ENCODE measurements around the gene PHF10. TPM values are rescaled to one million over a fixed set of nuclear protein-coding genes. Genes with fewer than 3 reads are reported as not detected.

Gene PHF10
- total and polyA plus RNA-seq, 2 experiments from 2014 or later = 5.9 to 10.7 TPM

DNA sequence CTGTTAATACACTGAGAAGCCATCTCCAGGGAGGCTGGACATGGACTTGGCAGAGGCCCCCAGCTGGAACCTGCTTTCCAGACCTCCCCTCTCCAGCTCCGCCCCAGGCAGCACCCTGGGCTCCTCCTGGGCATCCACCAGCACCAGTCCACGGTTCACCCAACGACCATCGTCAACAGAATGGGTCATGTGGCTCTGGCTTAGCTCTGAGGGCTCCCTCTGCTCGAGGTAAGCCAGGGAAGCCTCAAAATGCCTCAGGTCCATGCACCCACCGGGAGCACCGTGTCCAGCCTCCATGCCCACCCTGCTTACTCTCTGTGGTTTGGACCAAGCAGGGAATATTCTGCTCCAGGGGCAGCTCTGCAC is 62.9 kb downstream of the PHF10 start:
- DNase-seq = no peak
- Histone ChIP-seq H3K4me3 (no peak overlapping the region), H3K9me3 (ENCODE audit: low read depth) (no peaks in the 10 kb centered on the region), H3K4me1 (ENCODE audit: insufficient read depth) (no peaks in the 10 kb centered on the region), H3K79me2 (ENCODE audit: insufficient read depth) (no peaks in the 10 kb centered on the region), H4K20me1 (ENCODE audit: insufficient read depth) (no peaks in the 10 kb centered on the region), H2AFZ (no peak overlapping the region), H3K9me2 (ENCODE audit: insufficient read depth) (no peaks in the 10 kb centered on the region), H3K9ac (no peak overlapping the region), H3K27me3 (replicated peaks; ENCODE audit: insufficient read depth) (no peaks in the 10 kb centered on the region), H3F3A (ENCODE audit: insufficient read depth) (no peaks in the 10 kb centered on the region), H3K4me2 (ENCODE audit: unreplicated experiment) (no peak overlapping the region), H3K27ac (no peak overlapping the region), H3K36me3 (ENCODE audit: low read depth) (no peaks in the 10 kb centered on the region; the same call in 1 of the 2 replicates)
- no peak for TF ChIP-seq EZH2phosphoT487 (IDR thresholded peaks at IDR 0.05; ENCODE audit: insufficient read depth, low read depth)
- no peak for TF ChIP-seq EZH2 (IDR thresholded peaks at IDR 0.05; ENCODE audit: insufficient read depth, poor library complexity, severe bottlenecking)
- in situ Hi-C loops (cut with MboI) = no loop called here
- WGBS, 2 experiments (ENCODE audit: low coverage in 1 of 2, low lambda C conversion rate in 2 of 2, missing lambda C conversion rate in 2 of 2) = 96 to 100% methylated on average over 7 of the region's 7 CpGs

DNA sequence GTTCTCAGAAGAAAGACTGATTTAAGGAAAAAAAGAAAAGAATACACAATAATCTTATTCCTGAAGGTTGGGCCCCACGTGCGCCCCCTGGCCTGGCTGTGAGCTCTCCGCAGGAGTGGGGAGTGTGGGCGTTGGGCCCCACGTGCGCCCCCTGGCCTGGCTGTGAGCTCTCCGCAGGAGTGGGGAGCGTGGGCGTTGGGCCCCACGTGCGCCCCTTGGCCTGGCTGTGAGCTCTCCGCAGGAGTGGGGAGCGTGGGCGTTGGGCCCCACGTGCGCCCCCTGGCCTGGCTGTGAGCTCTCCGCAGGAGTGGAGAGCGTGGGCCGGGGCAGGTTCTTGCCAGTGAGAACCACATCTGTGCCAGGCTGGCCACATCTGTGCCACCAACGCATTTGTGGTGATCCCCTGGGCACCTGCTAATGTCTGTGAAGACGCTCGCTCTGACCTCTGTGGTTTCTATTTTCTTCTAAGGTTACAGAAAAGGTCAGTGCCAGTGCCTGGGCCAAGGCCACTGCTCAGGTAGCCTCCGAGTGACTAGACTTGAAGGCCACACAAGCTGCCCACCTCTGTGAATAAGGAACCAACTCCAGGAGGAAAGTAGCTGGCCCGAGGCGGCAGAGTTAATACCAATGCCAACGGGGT is 63.4 kb downstream of the PHF10 start:
- Histone ChIP-seq H3K79me2 (ENCODE audit: insufficient read depth) (no peaks in the 10 kb centered on the region), H3K27ac (no peak overlapping the region), H3K27me3 (replicated peaks; ENCODE audit: insufficient read depth) (no peaks in the 10 kb centered on the region), H3K4me3 (no peak overlapping the region), H3K9me2 (ENCODE audit: insufficient read depth) (no peaks in the 10 kb centered on the region), H3K4me1 (ENCODE audit: insufficient read depth) (no peaks in the 10 kb centered on the region), H3F3A (ENCODE audit: insufficient read depth) (no peaks in the 10 kb centered on the region), H3K9me3 (ENCODE audit: low read depth) (no peaks in the 10 kb centered on the region), H3K9ac (no peak overlapping the region), H3K36me3 (ENCODE audit: low read depth) (no peaks in the 10 kb centered on the region), H2AFZ (no peak overlapping the region), H3K4me2 (ENCODE audit: unreplicated experiment) (no peak overlapping the region), H4K20me1 (ENCODE audit: insufficient read depth) (no peaks in the 10 kb centered on the region)
- no peak for TF ChIP-seq EZH2phosphoT487 (IDR thresholded peaks at IDR 0.05; ENCODE audit: insufficient read depth, low read depth)
- no peak for TF ChIP-seq EZH2 (IDR thresholded peaks at IDR 0.05; ENCODE audit: insufficient read depth, poor library complexity, severe bottlenecking)
- in situ Hi-C loops (cut with MboI) = no loop called here
- DNase-seq = no peak
- WGBS, 2 experiments (ENCODE audit: low coverage in 1 of 2, low lambda C conversion rate in 2 of 2, missing lambda C conversion rate in 2 of 2) = 92 to 99% methylated on average over 13 to 26 of the region's 26 CpGs

- no peak overlapping the region for H2AFZ ChIP-seq
- no peak for DNase-seq
- no peak overlapping the region for H3K9ac ChIP-seq
- no peak overlapping the region for H3K4me2 ChIP-seq (ENCODE audit: unreplicated experiment)
- H3K9me3 ChIP-seq (ENCODE audit: low read depth) = no peaks in the 10 kb centered on the region
- in situ Hi-C loops (cut with MboI) = no loop called here
- WGBS, 2 experiments (ENCODE audit: low coverage in 1 of 2, low lambda C conversion rate in 2 of 2, missing lambda C conversion rate in 2 of 2) = 95 to 96% methylated on average over 24 of the region's 26 CpGs
- no peaks in the 10 kb centered on the region for H3K27me3 ChIP-seq (replicated peaks; ENCODE audit: insufficient read depth)
- TF ChIP-seq EZH2phosphoT487 (IDR thresholded peaks at IDR 0.05; ENCODE audit: insufficient read depth, low read depth) (no peak), EZH2 (IDR thresholded peaks at IDR 0.05; ENCODE audit: insufficient read depth, poor library complexity, severe bottlenecking) (no peak)
- H3K4me3 ChIP-seq = no peak overlapping the region
- H4K20me1 ChIP-seq (ENCODE audit: insufficient read depth) = no peaks in the 10 kb centered on the region
- H3K4me1 ChIP-seq (ENCODE audit: insufficient read depth) = no peaks in the 10 kb centered on the region
- no peaks in the 10 kb centered on the region for H3K79me2 ChIP-seq (ENCODE audit: insufficient read depth)
- no peak overlapping the region for H3K27ac ChIP-seq
- no peaks in the 10 kb centered on the region for H3F3A ChIP-seq (ENCODE audit: insufficient read depth)
- no peaks in the 10 kb centered on the region for H3K9me2 ChIP-seq (ENCODE audit: insufficient read depth)
- H3K36me3 ChIP-seq (ENCODE audit: low read depth) = no peaks in the 10 kb centered on the region
These were observed 64.3 kb downstream of the PHF10 start for GRCh38 chr6:169659820-169660610.

DNA sequence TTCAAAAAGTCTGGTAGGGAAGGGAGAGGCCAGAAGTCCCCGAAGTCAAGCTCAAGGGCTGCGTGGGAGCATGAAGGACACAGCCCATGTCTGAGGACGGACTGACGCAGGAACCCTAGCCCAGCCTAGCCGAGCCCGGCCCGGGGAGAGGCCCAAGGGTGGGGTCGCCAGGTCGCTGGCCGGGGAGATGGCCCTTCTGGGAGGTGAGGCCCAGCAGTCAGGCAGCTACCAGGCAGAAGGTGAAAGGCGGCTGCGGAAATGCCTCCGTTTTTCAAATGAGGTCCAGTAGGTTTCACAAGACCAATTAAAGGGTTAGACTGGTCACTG is 67.1 kb downstream of the PHF10 start:
- H3K9me3 ChIP-seq (ENCODE audit: low read depth) = no peaks in the 10 kb centered on the region
- WGBS, 2 experiments (ENCODE audit: low coverage in 1 of 2, low lambda C conversion rate in 2 of 2, missing lambda C conversion rate in 2 of 2) = 91 to 93% methylated on average over 13 of the region's 13 CpGs
- no peak for TF ChIP-seq EZH2phosphoT487 (IDR thresholded peaks at IDR 0.05; ENCODE audit: insufficient read depth, low read depth)
- TF ChIP-seq EZH2 (IDR thresholded peaks at IDR 0.05; ENCODE audit: insufficient read depth, poor library complexity, severe bottlenecking) = no peak
- H3K9me2 ChIP-seq (ENCODE audit: insufficient read depth) = no peaks in the 10 kb centered on the region
- no peaks in the 10 kb centered on the region for H3K36me3 ChIP-seq (ENCODE audit: low read depth)
- no peak overlapping the region for H3K4me3 ChIP-seq
- no peaks in the 10 kb centered on the region for H3K79me2 ChIP-seq (ENCODE audit: insufficient read depth)
- H3K9ac ChIP-seq = no peak overlapping the region
- in situ Hi-C loops (cut with MboI) = no loop called here
- no peaks in the 10 kb centered on the region for H3K27me3 ChIP-seq (replicated peaks; ENCODE audit: insufficient read depth)
- no peak overlapping the region for H3K4me2 ChIP-seq (ENCODE audit: unreplicated experiment)
- no peaks in the 10 kb centered on the region for H4K20me1 ChIP-seq (ENCODE audit: insufficient read depth)
- H3K27ac ChIP-seq = no peak overlapping the region
- no peak for DNase-seq
- H2AFZ ChIP-seq = no peak overlapping the region
- no peaks in the 10 kb centered on the region for H3K4me1 ChIP-seq (ENCODE audit: insufficient read depth)
- no peaks in the 10 kb centered on the region for H3F3A ChIP-seq (ENCODE audit: insufficient read depth)

Measured in GM23248 (cell line).